ENCODE measurements around the gene TRHDE.
A peak's percentile ranks its signal among the peaks of the same experiment; 100 is the strongest.

TRHDE gene

GRCh38 chr12:72267974-72268373 is 4.2 kb upstream of the TRHDE start:
- no peak overlapping the region for H3K4me3 ChIP-seq (replicated peaks; ENCODE audit: low read depth, low read length)
- TF ChIP-seq CTCF (IDR thresholded peaks at IDR 0.05; ENCODE audit: low read length, missing control alignments) = peak; percentile 9
- no peak for DNase-seq (ENCODE audit: low read depth)

GRCh38 chr12:72268386-72268785 is 3.8 kb upstream of the TRHDE start:
- TF ChIP-seq CTCF (IDR thresholded peaks at IDR 0.05; ENCODE audit: low read length, missing control alignments) = no peak
- no peak overlapping the region for H3K4me3 ChIP-seq (replicated peaks; ENCODE audit: low read depth, low read length)
- DNase-seq (ENCODE audit: low read depth) = no peak

GRCh38 chr12:72269491-72269890 is 2.7 kb upstream of the TRHDE start:
- no peak for DNase-seq (ENCODE audit: low read depth)
- no peak overlapping the region for H3K4me3 ChIP-seq (replicated peaks; ENCODE audit: low read depth, low read length)
- no peak for TF ChIP-seq CTCF (IDR thresholded peaks at IDR 0.05; ENCODE audit: low read length, missing control alignments)

GRCh38 chr12:72270246-72270645 is 1.9 kb upstream of the TRHDE start:
- no peak for TF ChIP-seq CTCF (IDR thresholded peaks at IDR 0.05; ENCODE audit: low read length, missing control alignments)
- no peak for DNase-seq (ENCODE audit: low read depth)
- H3K4me3 ChIP-seq (replicated peaks; ENCODE audit: low read depth, low read length) = no peak overlapping the region

GRCh38 chr12:72270961-72271360 is 1.2 kb upstream of the TRHDE start:
- TF ChIP-seq CTCF (IDR thresholded peaks at IDR 0.05; ENCODE audit: low read length, missing control alignments) = no peak
- no peak for DNase-seq (ENCODE audit: low read depth)
- H3K4me3 ChIP-seq (replicated peaks; ENCODE audit: low read depth, low read length) = no peak overlapping the region

- DNase-seq (ENCODE audit: low read depth) = peak; percentile 15
- peak overlapping the region; percentile 54 for H3K4me3 ChIP-seq (replicated peaks; ENCODE audit: low read depth, low read length)
- TF ChIP-seq CTCF (IDR thresholded peaks at IDR 0.05; ENCODE audit: low read length, missing control alignments) = no peak
These were observed 599 bp upstream of the TRHDE start for GRCh38 chr12:72271451-72272090.

Data from fibroblast of pulmonary artery (primary cell).